Hepatocyte (in vitro differentiated cells): Measurements from ENCODE around the gene RPS6KL1.

Experiments used
- EZH2 ChIP-seq: fragments of 200-600 bp; sonication (generic); IDR thresholded peaks from 2 replicates; pipeline ENCODE4 v1.6.1; 2016; ENCODE audit warnings: antibody characterized with exemption, mild to moderate bottlenecking, borderline replicate concordance
- EZH2phosphoT487 ChIP-seq: fragments of 200-600 bp; sonication (generic); IDR thresholded peaks from one replicate; pipeline ENCODE4 v1.6.1; 2018; ENCODE audit warnings: antibody characterized with exemption, mild to moderate bottlenecking, low read depth, moderate library complexity; ENCODE audit not compliant: unreplicated experiment, severe bottlenecking
- TF ChIP-seq, protein P1 (sequence below): fragments of 200-600 bp; sonication (generic); IDR thresholded peaks from 2 replicates; pipeline ENCODE4 v1.5.1; 2016; ENCODE audit warnings: antibody characterized with exemption, mild to moderate bottlenecking; ENCODE audit not compliant: poor library complexity

DNA sequence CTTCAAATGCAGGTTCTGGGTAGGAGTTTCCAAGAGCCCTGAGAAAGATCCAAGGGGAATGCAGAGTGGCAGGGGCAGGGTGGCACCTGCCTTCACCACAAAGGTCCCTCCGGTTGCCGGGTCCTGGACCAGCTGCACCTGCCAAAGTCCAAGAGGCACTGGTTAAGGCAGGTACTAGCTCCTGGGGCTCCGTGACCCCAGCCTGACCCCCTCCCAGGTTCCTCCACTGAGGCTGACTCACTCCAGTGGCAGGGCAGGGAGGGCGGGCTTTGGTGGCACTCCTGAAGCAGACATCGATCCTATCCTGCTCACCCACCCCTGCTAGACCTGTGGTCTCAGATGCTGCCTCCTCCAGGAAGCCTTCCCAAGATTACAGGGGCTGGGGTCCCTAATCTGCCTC is 11.4 kb downstream of the RPS6KL1 start:
- TF ChIP-seq, protein P1, sequence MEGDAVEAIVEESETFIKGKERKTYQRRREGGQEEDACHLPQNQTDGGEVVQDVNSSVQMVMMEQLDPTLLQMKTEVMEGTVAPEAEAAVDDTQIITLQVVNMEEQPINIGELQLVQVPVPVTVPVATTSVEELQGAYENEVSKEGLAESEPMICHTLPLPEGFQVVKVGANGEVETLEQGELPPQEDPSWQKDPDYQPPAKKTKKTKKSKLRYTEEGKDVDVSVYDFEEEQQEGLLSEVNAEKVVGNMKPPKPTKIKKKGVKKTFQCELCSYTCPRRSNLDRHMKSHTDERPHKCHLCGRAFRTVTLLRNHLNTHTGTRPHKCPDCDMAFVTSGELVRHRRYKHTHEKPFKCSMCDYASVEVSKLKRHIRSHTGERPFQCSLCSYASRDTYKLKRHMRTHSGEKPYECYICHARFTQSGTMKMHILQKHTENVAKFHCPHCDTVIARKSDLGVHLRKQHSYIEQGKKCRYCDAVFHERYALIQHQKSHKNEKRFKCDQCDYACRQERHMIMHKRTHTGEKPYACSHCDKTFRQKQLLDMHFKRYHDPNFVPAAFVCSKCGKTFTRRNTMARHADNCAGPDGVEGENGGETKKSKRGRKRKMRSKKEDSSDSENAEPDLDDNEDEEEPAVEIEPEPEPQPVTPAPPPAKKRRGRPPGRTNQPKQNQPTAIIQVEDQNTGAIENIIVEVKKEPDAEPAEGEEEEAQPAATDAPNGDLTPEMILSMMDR = no peak
- TF ChIP-seq EZH2phosphoT487 (no peak), EZH2 (no peak)
